WTC11 (cell line): ENCODE data around the gene MMP23B. TPM values are rescaled to one million over a fixed set of nuclear protein-coding genes. Genes with fewer than 3 reads are reported as not detected.

ENCODE experiments used
- ATAC-seq: fragments of 200-7000 bp; cut with Tn5 transposase; 2 replicates; pipeline ENCODE4 v1.10.0; 2021; ENCODE audit warnings: mild to moderate bottlenecking, moderate library complexity
- CTCF ChIA-PET: fragments of 300-600 bp; sonication (Branson Sonifier 250); formaldehyde crosslinking; loops from one replicate; lab custom pipeline; 2021; ENCODE audit warnings: antibody characterized with exemption; lab: Charles Lee
- POLR2A ChIA-PET: fragments of 350-600 bp; sonication (Branson Sonifier 250); formaldehyde crosslinking; loops from one replicate; lab custom pipeline; 2021; ENCODE audit warnings: antibody characterized with exemption; lab: Charles Lee
- DNase-seq: peaks from one replicate; pipeline ENCODE4 v3.0.0; 2021; ENCODE audit warnings: low spot score
- H3K27ac Mint-ChIP-seq: 2 replicates; pipeline ENCODE4 v1.8.0; 2021; ENCODE audit warnings: mixed read lengths
- H3K27me3 Mint-ChIP-seq: 2 replicates; pipeline ENCODE4 v1.8.0; 2021; ENCODE audit warnings: low read depth, mild to moderate bottlenecking, moderate library complexity, mixed read lengths
- H3K36me3 Mint-ChIP-seq: 2 replicates; pipeline ENCODE4 v1.8.0; 2021; ENCODE audit warnings: mixed read lengths
- H3K4me1 Mint-ChIP-seq: 2 replicates; pipeline ENCODE4 v1.8.0; 2022; ENCODE audit warnings: mixed read lengths
- H3K4me3 Mint-ChIP-seq: 2 replicates; pipeline ENCODE4 v1.8.0; 2021; ENCODE audit warnings: mild to moderate bottlenecking, moderate library complexity, mixed read lengths
- H3K9me3 Mint-ChIP-seq: 2 replicates; pipeline ENCODE4 v1.8.0; 2021; ENCODE audit warnings: mixed read lengths
- CBFB ChIP-seq: sonication (generic); formaldehyde crosslinking; IDR thresholded peaks from 2 replicates; pipeline ENCODE4 v1.8.1; 2022; ENCODE audit warnings: mild to moderate bottlenecking, low read depth, missing genetic modification reagents
- CTCF ChIP-seq: fragments of 200-600 bp; IDR thresholded peaks from 2 replicates; pipeline ENCODE4 v1.8.0; 2022; ENCODE audit warnings: antibody characterized with exemption
- FOXP4 ChIP-seq: sonication (generic); formaldehyde crosslinking; IDR thresholded peaks from 2 replicates; pipeline ENCODE4 v1.8.0; 2022; ENCODE audit warnings: mild to moderate bottlenecking, missing genetic modification reagents
- GABPB1 ChIP-seq: sonication (generic); formaldehyde crosslinking; IDR thresholded peaks from 2 replicates; pipeline ENCODE4 v1.8.1; 2023; ENCODE audit warnings: mild to moderate bottlenecking, missing genetic modification reagents
- NFYB ChIP-seq: sonication (generic); formaldehyde crosslinking; conservative IDR thresholded peaks from 2 replicates; pipeline ENCODE4 v1.8.0; 2022; ENCODE audit warnings: low read depth, missing genetic modification reagents
- PRDM15 ChIP-seq: sonication (generic); formaldehyde crosslinking; IDR thresholded peaks from 2 replicates; pipeline ENCODE4 v1.8.0; 2022; ENCODE audit warnings: missing genetic modification reagents
- TEAD1 ChIP-seq: sonication (generic); formaldehyde crosslinking; IDR thresholded peaks from 2 replicates; pipeline ENCODE4 v1.8.0; 2022; ENCODE audit warnings: mild to moderate bottlenecking, missing genetic modification reagents
- TEAD4 ChIP-seq: sonication (generic); formaldehyde crosslinking; IDR thresholded peaks from 2 replicates; pipeline ENCODE4 v1.8.0; 2022; ENCODE audit warnings: mild to moderate bottlenecking, missing genetic modification reagents
- USF1 ChIP-seq: sonication (generic); formaldehyde crosslinking; IDR thresholded peaks from 2 replicates; pipeline ENCODE4 v1.8.0; 2022; ENCODE audit warnings: mild to moderate bottlenecking, missing genetic modification reagents
- ZNF219 ChIP-seq: sonication (generic); formaldehyde crosslinking; IDR thresholded peaks from 2 replicates; pipeline ENCODE4 v1.8.0; 2023; ENCODE audit warnings: missing genetic modification reagents, mild to moderate bottlenecking, borderline replicate concordance
- total RNA-seq: library from RNA; stranded (reverse); gene quantifications from 3 replicates; pipeline ENCODE4 v1.2.3, GENCODE V29; 2021

The MMP23B gene
- total RNA-seq, 1 experiment from 2014 or later, result 20.0 TPM

GRCh38 chr1:1678581-1679380 is 46.8 kb downstream of the MMP23B start:
- 0 out of 2 replicates have a peak, but pooled peaks have one; percentile 13 for TF ChIP-seq GABPB1 (CRISPR knock-in tag)
- TF ChIP-seq TEAD4 (CRISPR knock-in tag), result no peak
- TF ChIP-seq ZNF219, result no peak
- no peak for TF ChIP-seq USF1 (CRISPR knock-in tag)
- TF ChIP-seq CTCF, result peak; percentile 43; the same call in 1 of the 2 replicates
- TF ChIP-seq FOXP4, result 0 out of 2 replicates have a peak, but pooled peaks have one; percentile 35
- no peaks in the 10 kb centered on the region for H3K9me3 Mint-ChIP-seq
- CTCF ChIA-PET, result interaction anchor here (0.5 to 3.0 kb wide), 19 partner anchors 8 to 496 kb away, joined by 3 to 48 read pairs (median 4); partner anchors contain the start of genes AURKAIP1 and MIB2
- H3K27me3 Mint-ChIP-seq, result no peaks in the 10 kb centered on the region
- H3K4me1 Mint-ChIP-seq, result peaks cover 29% of the 10 kb centered on the region
- peaks cover 4% of the 10 kb centered on the region for H3K36me3 Mint-ChIP-seq
- POLR2A ChIA-PET, result no interaction called here
- peak overlapping the region; percentile 84 for H3K27ac Mint-ChIP-seq
- ATAC-seq, result peak; percentile 79
- H3K4me3 Mint-ChIP-seq, result no peak overlapping the region
- DNase-seq, result peak; percentile 70

- H3K27me3 Mint-ChIP-seq, result no peaks in the 10 kb centered on the region
- H3K9me3 Mint-ChIP-seq, result no peaks in the 10 kb centered on the region
- ChIA-PET POLR2A (no interaction called here), CTCF (interaction anchor here (1.5 to 3.0 kb wide), 3 partner anchors 11 to 228 kb away, joined by 4 to 48 read pairs (median 15); no protein-coding TSS in a partner anchor)
- H3K36me3 Mint-ChIP-seq, result no peaks in the 10 kb centered on the region
- no peak for DNase-seq
- no peak overlapping the region for H3K4me3 Mint-ChIP-seq
- no peak overlapping the region; the same call in 1 of the 2 replicates for H3K27ac Mint-ChIP-seq
- TF ChIP-seq NFYB (CRISPR knock-in tag), result no peak
- no peak for TF ChIP-seq CBFB
- TF ChIP-seq TEAD1 (CRISPR knock-in tag), result no peak
- peaks cover 33% of the 10 kb centered on the region for H3K4me1 Mint-ChIP-seq
- no peak for ATAC-seq
Measured at GRCh38 chr1:1680031-1680911, 48.3 kb downstream of the MMP23B start.

GRCh38 chr1:1680912-1681273 is 48.9 kb downstream of the MMP23B start:
- ChIA-PET CTCF (interaction anchor here (1.5 to 3.0 kb wide), 2 partner anchors 15 to 228 kb away, joined by 4 to 48 read pairs; no protein-coding TSS in a partner anchor), POLR2A (no interaction called here)
- H3K9me3 Mint-ChIP-seq, result no peaks in the 10 kb centered on the region
- peaks cover 36% of the 10 kb centered on the region for H3K4me1 Mint-ChIP-seq
- H3K27me3 Mint-ChIP-seq, result no peaks in the 10 kb centered on the region
- H3K36me3 Mint-ChIP-seq, result no peaks in the 10 kb centered on the region
- peak overlapping the region; percentile 48 for H3K27ac Mint-ChIP-seq
- ATAC-seq, result no peak
- H3K4me3 Mint-ChIP-seq, result no peak overlapping the region
- no peak for DNase-seq
- no peak for TF ChIP-seq PRDM15
